NCI-H1417 treated with DMSO at 0.1 percent for 48 hours (cell line): ENCODE measurements around the gene TRAF2.

Experiments
- DNase-seq: peaks from one replicate; lab custom pipeline; 2025; lab: John Stamatoyannopoulos, UW

Gene TRAF2

GRCh38 chr9:136962163-136962562, 75.8 kb downstream of the TRAF2 start:
- DNase-seq: no peak

DNA sequence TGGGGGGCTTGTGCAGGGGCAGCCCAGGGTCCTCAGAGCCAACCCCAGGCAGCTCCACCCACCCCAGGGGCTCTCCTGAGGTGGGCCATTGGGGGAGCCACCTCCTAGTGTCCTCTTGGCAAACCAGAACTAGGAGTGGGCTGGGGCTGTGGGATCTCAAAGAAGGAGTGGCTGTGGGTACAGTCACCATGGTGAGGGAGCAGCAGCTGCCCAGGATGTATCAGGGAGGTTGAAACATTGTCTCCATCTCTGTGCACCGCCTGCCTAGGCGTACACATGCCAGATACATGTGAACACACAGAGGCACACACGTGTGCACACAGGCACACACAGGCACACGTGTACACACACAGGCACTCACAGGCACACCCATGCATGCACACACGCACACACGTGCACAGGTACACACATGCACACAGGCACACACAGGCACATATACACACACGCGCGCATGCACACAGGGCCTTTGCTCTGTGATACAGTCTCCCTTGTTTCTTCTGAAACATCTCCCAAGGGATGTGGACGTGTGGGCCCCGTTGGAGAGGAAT, 76.5 kb downstream of the TRAF2 start:
- DNase-seq: no peak

GRCh38 chr9:136963341-136963740, 77.0 kb downstream of the TRAF2 start:
- DNase-seq: no peak

DNA sequence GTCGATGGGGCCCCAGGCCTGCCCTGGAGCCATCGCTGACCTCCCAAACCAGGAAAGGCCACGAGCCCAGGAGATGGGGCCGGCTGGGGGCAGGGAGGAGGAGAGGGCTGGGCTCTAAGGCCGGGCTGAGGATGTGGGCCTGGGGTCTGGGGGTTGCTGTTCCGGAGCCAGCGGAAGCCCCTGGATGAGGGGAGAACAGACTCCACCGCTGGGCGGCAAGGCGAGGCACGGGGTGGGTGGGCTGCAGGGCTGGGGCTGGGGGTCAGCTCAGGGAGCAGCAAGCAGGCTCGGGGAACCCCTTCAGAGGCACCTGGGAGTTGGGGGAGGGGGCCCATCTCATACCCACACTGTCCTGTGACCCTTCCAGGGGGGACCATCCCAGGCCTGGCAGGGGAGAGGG, 77.4 kb downstream of the TRAF2 start:
- DNase-seq: no peak

DNA sequence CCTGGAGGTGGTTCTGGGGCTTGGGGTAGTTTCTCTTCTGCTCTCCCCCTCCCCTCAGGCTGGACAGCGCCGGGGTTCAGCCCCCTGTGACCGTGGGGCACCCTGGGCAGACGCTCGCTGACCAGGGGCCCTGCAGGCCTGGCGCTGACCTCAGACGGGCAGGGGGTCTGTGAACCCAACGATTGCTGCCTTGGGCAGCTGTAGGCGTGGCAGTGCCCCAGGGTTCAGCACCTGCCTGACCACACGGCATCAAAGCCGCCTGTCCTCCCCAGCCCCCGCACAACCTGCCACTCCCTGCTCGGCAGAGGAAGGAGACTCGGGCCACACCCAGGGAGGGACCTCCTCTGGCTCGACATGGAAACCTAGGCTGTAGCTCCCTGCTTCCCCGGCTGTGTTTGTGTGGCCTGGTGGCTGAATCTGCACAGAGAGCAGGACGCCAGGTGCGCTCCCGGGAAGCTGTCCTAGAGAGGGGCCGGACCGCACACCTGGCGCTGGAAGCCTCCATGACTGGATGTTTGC, 77.9 kb downstream of the TRAF2 start:
- DNase-seq: no peak

GRCh38 chr9:136964833-136965422, 78.6 kb downstream of the TRAF2 start:
- DNase-seq: no peak

DNA sequence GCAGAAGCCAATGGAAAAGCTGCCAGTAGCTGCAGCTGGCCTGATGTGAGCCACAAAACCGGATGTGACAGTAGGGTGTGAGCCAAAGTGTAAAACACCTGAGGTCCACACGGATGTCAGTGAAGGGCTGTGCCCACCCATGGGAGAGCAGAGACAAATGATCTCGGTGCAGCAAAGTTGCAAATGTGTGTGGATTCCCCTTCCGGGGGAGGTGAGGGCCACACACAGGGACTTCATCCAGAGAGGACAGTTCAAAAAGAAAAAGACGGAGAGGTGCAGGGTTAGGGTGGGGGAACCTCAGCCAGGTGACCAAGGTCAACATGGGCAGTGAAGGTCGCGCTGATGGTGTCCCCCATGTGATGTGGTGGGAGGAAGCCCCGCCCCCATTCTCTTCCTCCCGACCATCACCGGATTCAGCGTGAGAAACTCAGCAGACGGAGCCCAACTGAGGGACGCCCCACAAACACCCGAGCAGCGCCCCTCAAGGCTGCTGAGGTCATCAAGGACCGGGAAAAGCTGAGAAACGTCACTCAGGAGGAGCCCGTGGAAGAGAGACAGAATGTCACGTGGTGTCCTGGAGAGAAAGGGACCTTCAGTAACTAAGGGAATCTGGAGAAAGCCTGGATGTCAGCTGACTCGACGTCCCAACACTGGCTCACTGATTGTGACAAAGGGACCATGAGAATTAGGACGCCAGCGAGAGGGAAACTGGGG, 79.6 kb downstream of the TRAF2 start:
- no peak for DNase-seq

DNA sequence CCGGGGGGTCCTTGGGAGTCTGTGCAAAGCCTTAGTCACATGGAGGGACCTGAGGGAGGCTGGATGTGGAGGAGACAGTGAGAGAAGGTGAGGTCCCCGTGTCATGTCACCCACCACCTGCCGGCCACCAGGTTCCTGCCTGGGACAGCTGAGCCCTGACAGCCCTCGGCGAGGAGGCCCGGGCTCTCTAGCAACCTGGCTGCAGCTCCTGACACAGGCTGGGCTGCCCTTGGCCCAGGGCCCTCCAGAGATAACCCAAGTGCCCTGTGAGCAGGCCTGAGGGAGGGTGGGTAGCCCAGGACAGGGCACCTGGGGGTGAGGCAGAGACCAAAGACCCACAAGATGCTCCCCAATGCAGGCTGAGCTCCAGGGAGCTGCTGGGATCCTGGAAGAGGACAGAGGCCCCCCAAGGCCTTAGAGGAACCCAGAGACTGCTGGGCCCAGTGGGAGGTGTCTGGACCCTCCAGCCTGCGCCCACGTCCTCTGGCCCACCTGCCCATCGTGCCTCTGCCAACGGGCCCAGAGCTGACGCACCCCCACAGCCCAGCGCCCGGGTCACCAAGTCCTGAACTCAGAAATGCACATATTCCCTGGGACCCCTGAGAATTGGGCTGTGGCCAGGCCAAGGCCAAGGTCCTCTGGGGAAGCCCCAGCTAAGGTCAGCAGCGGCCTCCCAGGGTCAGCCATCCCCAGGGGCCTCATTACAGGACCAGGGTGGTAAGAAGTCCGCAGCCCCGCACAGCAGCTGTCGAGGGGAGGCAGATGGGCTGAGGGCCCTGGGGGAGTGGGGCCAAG, 82.2 kb downstream of the TRAF2 start:
- no peak for DNase-seq

GRCh38 chr9:136969150-136969549, 82.8 kb downstream of the TRAF2 start:
- DNase-seq: no peak

DNA sequence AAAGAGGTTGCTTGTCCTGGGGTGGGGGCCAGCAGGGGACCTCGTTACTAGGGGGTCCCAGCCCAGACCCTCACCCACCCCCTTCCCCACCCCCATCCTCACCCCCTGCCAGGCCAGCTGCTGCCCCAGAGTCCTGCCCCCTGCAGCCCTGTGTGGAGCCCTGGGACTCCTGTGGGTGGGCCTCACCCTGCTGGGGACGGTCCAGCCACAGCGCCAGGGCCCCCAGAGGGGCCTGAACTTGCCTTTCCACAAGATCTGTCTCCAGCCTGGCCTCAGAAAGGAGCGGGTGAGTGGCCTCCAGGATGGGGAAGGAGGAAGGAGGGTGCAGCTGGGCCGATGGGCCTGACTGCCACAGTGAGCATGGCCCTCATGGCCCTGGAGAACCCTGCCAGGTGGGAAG, 83.5 kb downstream of the TRAF2 start:
- no peak for DNase-seq

DNA sequence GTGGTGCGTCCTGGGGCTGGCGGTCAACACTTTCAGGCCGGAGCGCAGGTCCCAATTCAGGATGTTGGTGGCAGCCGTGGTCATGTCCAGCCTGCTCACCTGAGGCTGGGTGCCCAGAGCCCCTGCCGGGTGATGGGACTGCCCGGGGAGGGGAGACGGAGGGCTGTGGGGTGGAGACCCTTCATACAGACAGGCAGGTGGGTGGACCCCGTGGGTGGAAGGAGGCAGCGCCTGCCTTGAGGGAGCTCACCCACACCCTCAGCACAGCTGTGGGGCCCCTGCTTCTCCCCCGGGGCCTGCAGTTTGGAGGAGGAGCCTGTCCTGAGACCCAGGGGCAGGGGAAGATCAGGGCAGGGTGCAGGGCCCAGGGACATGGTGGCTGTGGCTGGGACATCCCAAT, 84.0 kb downstream of the TRAF2 start:
- DNase-seq: no peak

GRCh38 chr9:136971746-136972145, 85.4 kb downstream of the TRAF2 start:
- no peak for DNase-seq

DNA sequence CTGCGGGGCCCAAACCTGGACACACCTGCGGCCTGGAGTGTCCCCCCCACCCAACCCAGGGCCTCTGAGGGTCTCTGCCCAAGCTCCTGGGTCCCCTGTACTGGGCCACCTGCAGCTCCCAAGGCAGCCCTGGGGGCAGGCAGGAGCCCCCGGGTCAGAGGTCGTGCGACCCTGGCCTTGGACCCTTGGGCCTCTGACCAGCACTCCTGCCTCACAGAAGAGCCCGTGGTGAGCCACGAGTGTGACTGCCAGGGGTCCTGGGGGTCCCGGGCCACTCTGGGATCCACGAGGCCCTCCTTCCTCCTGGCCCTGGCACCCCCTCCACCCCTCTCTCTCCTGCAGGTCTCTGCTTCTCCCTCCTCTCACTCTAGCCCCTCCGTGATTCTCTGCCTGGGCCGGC, 86.0 kb downstream of the TRAF2 start:
- no peak for DNase-seq

- DNase-seq: no peak
These were observed 86.4 kb downstream of the TRAF2 start for GRCh38 chr9:136972743-136973142.

DNA sequence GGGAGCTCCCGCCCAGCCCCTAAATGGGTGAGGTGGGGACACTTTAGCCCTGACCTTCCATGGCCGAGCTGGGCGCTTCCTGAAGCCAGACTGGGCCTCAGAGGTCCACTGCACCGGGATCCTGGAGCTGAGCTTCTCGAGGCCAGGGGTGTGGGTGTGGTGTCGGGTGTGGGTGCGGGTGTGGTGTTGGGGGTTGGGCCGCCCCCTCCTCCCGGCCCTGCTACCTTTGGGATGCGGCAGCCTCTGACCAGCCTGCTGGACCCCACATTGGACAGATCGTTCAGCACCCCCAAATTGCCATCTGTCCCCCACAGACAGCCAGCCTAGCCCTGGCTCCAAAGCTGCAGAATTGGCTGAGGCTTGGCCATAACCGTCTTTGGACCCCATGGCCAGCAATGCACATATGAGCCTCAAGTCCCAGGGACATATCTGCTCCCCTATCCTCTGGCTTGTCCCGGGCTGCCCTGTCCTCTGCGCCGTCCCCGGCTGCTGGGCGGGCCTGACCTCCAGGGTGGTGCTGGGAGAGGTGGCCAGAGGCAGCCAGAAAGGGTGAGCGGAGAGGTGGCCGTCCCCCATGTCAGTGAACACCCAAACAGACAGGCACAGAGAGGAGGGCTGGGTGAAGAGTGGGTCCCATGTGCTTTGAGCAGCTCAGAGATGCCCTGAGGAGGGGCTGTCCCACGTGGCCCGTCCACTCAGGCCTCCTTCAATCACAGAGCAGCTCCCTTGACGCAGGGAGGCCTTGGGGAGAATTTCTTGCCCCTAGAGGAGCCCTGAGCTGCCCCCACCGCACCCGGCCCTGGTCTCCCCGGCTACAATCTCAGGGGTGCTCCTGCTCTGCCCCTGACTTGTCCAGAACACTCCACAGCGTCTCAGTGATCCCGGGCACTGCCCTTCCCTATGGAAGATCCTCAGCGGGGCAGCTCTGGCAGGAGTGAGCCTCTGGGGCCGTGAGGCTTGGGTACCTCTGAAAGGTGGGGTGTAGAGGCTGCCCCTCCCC, 87.6 kb downstream of the TRAF2 start:
- DNase-seq: no peak

- no peak for DNase-seq
These were observed 88.7 kb downstream of the TRAF2 start for GRCh38 chr9:136974817-136975535.

- no peak for DNase-seq
These were observed 89.3 kb downstream of the TRAF2 start for GRCh38 chr9:136975644-136976043.
